Keratinocyte (primary cell): Measurements from ENCODE around the gene TMOD1. TPM values are rescaled to one million over a fixed set of nuclear protein-coding genes. Genes with fewer than 3 reads are reported as not detected.

Experiments
- DNase-seq: peaks from one replicate; pipeline ENCODE4 v3.0.0-alpha.2; 2011; ENCODE audit warnings: low read depth, missing footprints, low spot score
- FAIRE-seq: peaks from 2 replicates; lab custom pipeline; 2011; peaks lifted over from hg19 to GRCh38; lab: Jason Lieb, UNC
- H2AFZ ChIP-seq: 2 replicates; pipeline ENCODE4 v1.6.0; 2012; ENCODE audit warnings: low read length, control low read depth, inconsistent platforms; ENCODE audit not compliant: control insufficient read depth
- H3K27ac ChIP-seq: 2 replicates; pipeline ENCODE4 v1.5.1; 2011; ENCODE audit warnings: low read length; ENCODE audit not compliant: control insufficient read depth, insufficient read depth
- H3K27me3 ChIP-seq: 3 replicates; pipeline ENCODE4 v1.6.0; 2011; ENCODE audit warnings: low read length; ENCODE audit not compliant: control insufficient read depth, insufficient read depth; ENCODE audit errors: extremely low read depth
- H3K36me3 ChIP-seq, 2 experiments: 2 replicates in 1 of 2; 3 replicates in 1 of 2; pipeline ENCODE4 v1.5.1; 2011; ENCODE audit warnings: low read length in 2 of 2, mild to moderate bottlenecking in 1 of 2; ENCODE audit not compliant: control insufficient read depth in 2 of 2, insufficient read depth in 2 of 2; ENCODE audit errors: extremely low read depth in 1 of 2
- H3K4me1 ChIP-seq: 3 replicates; pipeline ENCODE4 v1.5.1; 2011; ENCODE audit warnings: low read length; ENCODE audit not compliant: control insufficient read depth, insufficient read depth; ENCODE audit errors: extremely low read depth
- H3K4me2 ChIP-seq: 3 replicates; pipeline ENCODE4 v1.6.0; 2011; ENCODE audit warnings: low read depth, low read length; ENCODE audit not compliant: control insufficient read depth, insufficient read depth; ENCODE audit errors: extremely low read depth
- H3K4me3 ChIP-seq, 3 experiments: fragments of 200-600 bp in 1 of 3; sonication (generic) in 1 of 3; 2 replicates in 2 of 3; 3 replicates in 1 of 3; pipeline ENCODE4 v1.5.1; 2011 to 2016; ENCODE audit warnings: low read length in 3 of 3, mild to moderate bottlenecking in 3 of 3, control low read depth in 2 of 3, inconsistent platforms in 1 of 3, low read depth in 1 of 3, mixed read lengths in 1 of 3, mixed run types in 1 of 3, moderate library complexity in 1 of 3; ENCODE audit not compliant: control insufficient read depth in 2 of 3, insufficient read depth in 2 of 3; ENCODE audit errors: extremely low read depth in 1 of 3
- H3K79me2 ChIP-seq: 2 replicates; pipeline ENCODE4 v1.6.0; 2012; ENCODE audit warnings: low read length; ENCODE audit not compliant: control insufficient read depth, insufficient read depth
- H3K9ac ChIP-seq: 3 replicates; pipeline ENCODE4 v1.6.0; 2011; ENCODE audit warnings: low read length; ENCODE audit not compliant: control insufficient read depth, insufficient read depth; ENCODE audit errors: extremely low read depth
- H3K9me1 ChIP-seq: 3 replicates; pipeline ENCODE4 v1.6.0; 2011; ENCODE audit warnings: low read length; ENCODE audit not compliant: control insufficient read depth, insufficient read depth; ENCODE audit errors: extremely low read depth
- H3K9me3 ChIP-seq: 2 replicates; pipeline ENCODE4 v1.5.1; 2012; ENCODE audit warnings: low read depth, low read length; ENCODE audit not compliant: control insufficient read depth
- H4K20me1 ChIP-seq: 3 replicates; pipeline ENCODE4 v1.6.0; 2011; ENCODE audit warnings: low read length; ENCODE audit not compliant: control insufficient read depth, insufficient read depth; ENCODE audit errors: extremely low read depth
- CTCF ChIP-seq, 3 experiments: IDR thresholded peaks in 1 of 3; conservative IDR thresholded peaks in 1 of 3; optimal IDR thresholded peaks in 1 of 3; 2 replicates in 2 of 3; 3 replicates in 1 of 3; pipeline versions ENCODE3 to v1.5.1; 2011; ENCODE audit warnings: low read length in 3 of 3, mild to moderate bottlenecking in 3 of 3, moderate library complexity in 2 of 3, control low read depth in 1 of 3, inconsistent platforms in 1 of 3; ENCODE audit not compliant: insufficient read depth in 2 of 3; ENCODE audit errors: extremely low read depth in 1 of 3
- EZH2 ChIP-seq: IDR thresholded peaks from one replicate; pipeline ENCODE4 v1.6.1; 2012; ENCODE audit warnings: inconsistent platforms, mild to moderate bottlenecking, low read length, moderate library complexity
- dilution Hi-C: fragments of 300-500 bp; cut with MboI; formaldehyde crosslinking; loops from one replicate; pipeline ENCODE4 v1.7.0; 2020; ENCODE audit warnings: low sequenced_read_pairs; ENCODE audit not compliant: extremely low pct_ligation_motif_present
- polyA plus RNA-seq, 5 experiments: library from polyadenylated mRNA; depleted of rRNA in 3 of 5; stranded (reverse) in 3 of 5; stranded (forward) in 1 of 5; unstranded in 1 of 5; fragments of >200 nt; gene quantifications; 1 replicate in 1 of 5; 2 replicates in 3 of 5; 3 replicates in 1 of 5; pipeline versions ENCODE4 v1.2.1 to v1.2.3, GENCODE V29; 2011 to 2012; ENCODE audit warnings: missing spikeins in 2 of 5, low read depth in 1 of 5, low replicate concordance in 1 of 5

The TMOD1 gene
- polyA plus RNA-seq, 1 donor (not counting 4 experiments of a cell fraction or from before 2014, with no cell fraction given) = not detected

- H3K4me1 ChIP-seq = no peaks in the 10 kb centered on the region
- TF ChIP-seq EZH2 (no peak), CTCF (optimal IDR thresholded peaks at IDR 0.05 in 1 of 3, IDR thresholded peaks at IDR 0.05 in 1 of 3, conservative IDR thresholded peaks at IDR 0.05 in 1 of 3; ENCODE audit: extremely low read depth in 1 of 3, insufficient read depth in 2 of 3, low read length in 3 of 3) (no peak)
- H3K27ac ChIP-seq = no peak overlapping the region
- no peak for DNase-seq
- H2AFZ ChIP-seq = no peak overlapping the region
- no peak overlapping the region for H3K4me3 ChIP-seq
- peaks cover 39% of the 10 kb centered on the region for H3K27me3 ChIP-seq
- no peak overlapping the region for H3K9ac ChIP-seq
- no peak overlapping the region for H3K4me2 ChIP-seq
- no peaks in the 10 kb centered on the region for H3K9me1 ChIP-seq
- no peaks in the 10 kb centered on the region for H4K20me1 ChIP-seq
- dilution Hi-C loops = no loop called here
- no peaks in the 10 kb centered on the region for H3K9me3 ChIP-seq
- H3K36me3 ChIP-seq = no peaks in the 10 kb centered on the region
- FAIRE-seq = no peak
- H3K79me2 ChIP-seq = no peaks in the 10 kb centered on the region
Measured at GRCh38 chr9:97557606-97558095, 56.2 kb downstream of the TMOD1 start.

GRCh38 chr9:97558701-97559101 lies 57.2 kb downstream of the TMOD1 start:
- TF ChIP-seq CTCF (optimal IDR thresholded peaks at IDR 0.05 in 1 of 3, IDR thresholded peaks at IDR 0.05 in 1 of 3, conservative IDR thresholded peaks at IDR 0.05 in 1 of 3; ENCODE audit: extremely low read depth in 1 of 3, insufficient read depth in 2 of 3, low read length in 3 of 3) (no peak), EZH2 (no peak)
- no peak overlapping the region for H2AFZ ChIP-seq
- no peak for FAIRE-seq
- no peak for DNase-seq
- no peaks in the 10 kb centered on the region for H3K9me1 ChIP-seq
- no peaks in the 10 kb centered on the region for H3K79me2 ChIP-seq
- no peaks in the 10 kb centered on the region for H3K36me3 ChIP-seq
- peaks cover 30% of the 10 kb centered on the region for H3K27me3 ChIP-seq
- H3K4me2 ChIP-seq = no peak overlapping the region
- no peak overlapping the region for H3K27ac ChIP-seq
- dilution Hi-C loops = no loop called here
- no peak overlapping the region for H3K9ac ChIP-seq
- no peaks in the 10 kb centered on the region for H3K9me3 ChIP-seq
- no peaks in the 10 kb centered on the region for H4K20me1 ChIP-seq
- H3K4me3 ChIP-seq = no peak overlapping the region
- H3K4me1 ChIP-seq = no peaks in the 10 kb centered on the region
